Sciatic nerve (tissue), 2 donors: ENCODE results near the gene DUSP6. TPM values are rescaled to one million over a fixed set of nuclear protein-coding genes. Genes with fewer than 3 reads are reported as not detected.
"Not testable (repeated sequence)": the region's sequence is repeated elsewhere in the genome, so short reads cannot be mapped to it uniquely, and the experiment has no call there.

Experiments
- ATAC-seq: fragments of 200-7000 bp; cut with Tn5 transposase; one replicate; pipeline ENCODE4 v1.9.1; 2020; ENCODE audit warnings: mild to moderate bottlenecking, moderate library complexity
- DNase-seq: peaks from one replicate; pipeline ENCODE4 v3.0.0-alpha.2; 2020; ENCODE audit warnings: low spot score
- intact Hi-C: fragments of 100-400 bp; cut with DNase I; formaldehyde crosslinking; loops from one replicate; pipeline ENCODE4 v1.14.2; 2022
- total RNA-seq: library from RNA; stranded (reverse); fragmentation: NEBNext Ultra II Directional; extraction: Animal tissue kit (Norgen Biotek cat#: 25700); gene quantifications from one replicate; pipeline ENCODE4 v1.2.1, GENCODE V29; 2021
- donor health status: DM: no; HTN: no; CAD: no.
- donor health status: DM: no; HTN: no; CAD: no.

DUSP6 gene
- total RNA-seq, 1 donor from 2014 or later: 93.3 TPM

DNA sequence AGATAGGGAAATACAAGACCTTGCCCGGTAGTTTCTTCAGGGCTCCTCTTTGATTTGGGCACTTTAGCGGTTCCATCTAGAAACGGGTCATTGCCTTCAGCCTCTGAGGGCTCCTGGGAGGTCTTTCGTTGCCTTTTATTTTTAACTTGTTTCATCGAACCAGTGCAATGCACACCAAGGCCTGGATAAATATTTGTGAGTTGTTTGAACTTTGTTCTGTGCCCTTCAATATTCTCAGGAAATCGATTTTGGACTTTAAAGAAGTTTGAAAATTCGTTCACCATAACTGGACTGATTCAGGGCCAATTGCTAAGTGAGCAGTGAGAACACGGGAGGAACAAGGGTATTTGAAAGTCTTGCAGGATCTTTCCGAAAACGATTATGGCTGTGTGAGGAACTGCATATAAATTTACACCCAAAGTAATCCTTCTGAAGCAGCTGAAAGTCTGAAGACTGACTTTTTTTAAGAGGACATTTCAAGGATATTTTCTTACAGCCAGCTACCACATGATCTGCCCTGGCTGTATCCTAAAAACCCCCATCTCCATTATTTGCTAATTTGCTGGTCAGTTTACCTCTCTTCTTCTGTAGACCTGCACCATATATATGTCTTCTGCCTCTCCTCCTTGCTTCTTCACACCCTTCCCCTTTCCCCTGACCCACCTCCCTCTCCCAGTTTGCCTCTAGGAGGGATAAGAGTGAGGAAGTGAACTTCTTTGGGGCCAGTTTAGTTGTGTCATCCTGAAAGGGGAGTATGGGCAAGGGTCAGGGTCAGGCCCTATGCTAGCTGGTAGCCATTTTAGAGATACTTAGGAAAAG, 8.0 kb downstream of the DUSP6 start:
- intact Hi-C loops: no loop called here
- DNase-seq (no peak), ATAC-seq (no peak)

DNA sequence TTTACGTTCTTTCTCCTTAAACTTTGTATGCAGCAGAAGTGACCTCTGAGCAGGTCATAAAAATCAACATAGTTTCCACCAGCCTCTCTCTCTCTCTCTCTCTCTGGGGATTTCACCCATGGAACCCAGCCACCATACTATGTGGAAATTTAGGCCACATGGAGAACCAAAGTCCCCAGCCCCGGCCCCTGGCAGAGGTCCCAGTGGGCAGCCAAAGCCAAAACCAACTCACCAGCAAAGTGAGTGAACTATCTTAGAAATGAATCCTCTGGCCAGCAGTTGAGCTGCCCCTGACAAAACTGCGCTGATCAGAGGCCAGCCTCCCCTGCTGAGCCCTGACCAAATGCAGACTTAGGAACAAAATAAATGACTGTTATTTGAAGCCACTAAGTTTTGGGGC, 9.2 kb downstream of the DUSP6 start:
- DNase-seq (peak; percentile 84), ATAC-seq (peak; percentile 62)
- intact Hi-C loops: no loop called here

GRCh38 chr12:89340861-89341260, 11.4 kb downstream of the DUSP6 start:
- ATAC-seq: no peak
- no peak for DNase-seq
- intact Hi-C loops: no loop called here

DNA sequence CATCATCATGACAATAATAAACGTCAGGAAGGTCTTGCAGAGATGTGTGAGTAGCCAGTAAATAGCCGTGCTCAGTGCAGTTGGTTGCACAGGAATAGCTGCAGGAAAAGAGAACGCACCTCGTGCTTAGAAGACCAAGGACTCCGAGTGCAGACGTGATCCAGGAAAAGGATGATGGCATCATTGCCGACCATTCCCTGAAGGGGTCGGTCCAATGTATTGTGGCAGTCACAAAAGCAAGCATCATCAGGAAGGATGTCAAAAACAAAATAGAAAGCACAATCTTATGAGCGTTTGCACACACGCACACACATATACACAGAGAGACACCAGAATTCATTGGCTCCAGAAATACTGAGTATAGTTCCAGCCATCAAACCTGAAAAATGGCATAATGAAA, 12.8 kb downstream of the DUSP6 start:
- intact Hi-C loops: no loop called here
- ATAC-seq (no peak), DNase-seq (no peak)

DNA sequence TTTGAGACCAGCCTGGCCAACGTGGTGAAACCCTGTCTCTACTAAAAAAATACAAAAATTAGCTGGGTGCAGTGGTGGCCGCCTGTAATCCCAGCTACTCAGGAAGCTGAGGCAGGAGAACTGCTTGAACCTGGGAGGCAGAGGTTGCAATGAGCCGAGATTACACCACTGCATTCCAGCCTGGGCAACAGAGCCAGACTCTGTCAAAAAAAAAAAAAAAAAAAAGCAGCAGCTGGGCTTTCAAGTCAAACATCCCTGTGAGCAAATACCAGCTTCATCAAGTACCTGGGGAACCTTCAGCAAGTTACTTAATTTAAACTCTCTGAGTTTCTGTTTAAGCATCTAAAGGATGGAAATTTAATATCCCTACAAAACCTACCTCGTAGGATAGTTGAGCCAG, 15.2 kb downstream of the DUSP6 start:
- DNase-seq, intact Hi-C loops, ATAC-seq: not testable (repeated sequence)

DNA sequence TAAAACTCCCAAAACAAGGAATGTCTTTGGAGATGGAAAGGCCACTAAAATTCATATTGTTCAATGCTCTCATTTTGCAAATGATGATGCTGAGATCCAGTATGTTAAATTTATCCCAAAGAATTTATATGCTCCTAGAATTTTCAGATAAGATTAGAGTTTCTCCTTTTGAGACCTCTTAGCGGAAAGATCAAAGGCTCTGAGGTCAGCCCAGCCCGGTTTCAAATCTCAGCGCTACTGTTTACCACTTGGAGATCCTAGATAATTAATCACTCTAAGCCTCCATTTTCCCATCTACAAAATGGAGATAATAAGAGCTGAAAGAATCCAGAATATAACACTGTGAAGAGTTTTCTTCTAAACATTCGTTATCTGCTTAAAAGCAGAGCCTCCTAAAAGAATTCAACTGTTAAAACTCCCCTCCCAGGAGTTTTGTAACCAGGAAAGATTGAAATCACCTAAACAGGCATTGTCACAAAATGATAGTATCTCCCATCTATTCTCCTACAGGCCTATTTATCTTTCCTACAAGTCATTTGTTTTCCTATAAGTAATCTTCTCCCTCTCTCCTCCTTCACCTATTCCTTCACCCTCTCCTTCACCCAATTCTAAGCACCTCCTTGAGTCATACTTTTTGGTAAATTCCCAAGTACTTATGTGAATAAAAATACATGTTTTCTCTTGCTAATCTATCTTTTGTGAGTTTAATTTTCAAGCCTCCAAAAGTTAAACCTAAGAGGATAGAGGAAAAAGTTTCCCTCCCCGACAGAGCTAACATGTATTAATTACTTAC, 16.7 kb downstream of the DUSP6 start:
- DNase-seq (no peak), ATAC-seq (no peak)
- intact Hi-C loops: no loop called here

DNA sequence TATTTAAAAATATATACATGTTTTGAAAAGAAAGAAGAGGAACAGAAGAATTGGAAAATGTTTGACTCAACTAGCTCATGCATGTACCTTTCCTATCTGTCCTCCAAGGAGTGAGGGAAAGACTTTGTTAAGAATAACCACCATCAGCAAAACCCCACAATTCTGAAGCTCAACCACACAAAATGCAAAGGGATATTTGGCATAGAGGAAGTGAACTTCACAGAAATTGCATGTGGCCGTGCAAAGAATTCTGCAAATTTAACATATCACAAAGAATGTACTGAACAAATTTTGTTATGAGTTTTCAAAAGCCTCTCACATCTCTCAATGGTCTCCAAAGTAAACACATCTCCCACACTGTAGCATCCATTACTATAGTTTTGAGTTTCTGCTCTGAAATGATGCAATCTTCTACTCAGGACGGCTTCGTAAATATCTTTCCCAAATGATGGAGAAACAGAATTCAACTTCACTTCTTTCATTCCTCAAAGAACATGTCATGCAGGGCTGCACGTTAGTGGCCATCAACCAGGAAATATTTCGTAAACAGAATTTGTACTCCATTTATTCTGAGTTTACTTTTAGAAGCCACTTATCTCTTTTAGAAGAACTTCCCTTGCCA, 17.6 kb downstream of the DUSP6 start:
- DNase-seq: no peak
- ATAC-seq: no peak
- intact Hi-C loops: no loop called here

DNA sequence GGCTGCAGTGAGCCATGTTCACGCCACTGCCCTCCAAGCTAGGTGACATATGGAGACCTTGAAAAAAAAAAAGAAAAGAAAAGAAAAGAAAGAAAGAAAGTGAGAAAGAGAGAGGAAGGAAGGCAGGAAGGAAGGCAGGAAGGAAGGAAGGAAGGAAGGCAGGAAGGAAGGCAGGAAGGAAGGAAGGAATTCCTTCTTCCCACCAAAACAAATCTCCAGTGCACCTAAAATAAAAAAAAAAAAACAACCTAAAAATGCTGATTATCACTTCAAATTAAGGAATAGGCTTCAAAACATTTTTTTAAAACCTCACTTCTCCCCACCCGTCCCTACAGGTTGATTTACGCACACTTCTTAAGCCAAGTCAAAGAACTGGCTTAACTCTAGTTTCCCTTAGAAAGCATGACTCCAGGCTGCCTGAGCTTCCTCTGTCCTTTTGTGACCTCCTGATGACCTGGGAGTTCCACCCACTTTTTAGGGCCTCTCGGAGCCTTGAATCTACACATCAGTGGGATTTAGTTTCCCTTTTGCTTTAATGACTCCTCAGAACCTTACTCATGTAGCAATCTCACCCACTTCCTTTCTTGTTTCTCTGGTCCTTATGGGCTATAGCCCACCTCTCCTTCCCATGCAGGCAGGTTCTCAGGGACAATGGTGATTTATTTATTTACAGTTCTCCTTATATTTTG, 18.6 kb downstream of the DUSP6 start:
- DNase-seq (no peak), ATAC-seq (peak; percentile 65)
- intact Hi-C loops: no loop called here

- intact Hi-C loops: no loop called here
- DNase-seq: no peak
- ATAC-seq: peak; percentile 77
Measured at GRCh38 chr12:89328151-89329030, 23.9 kb downstream of the DUSP6 start.

DNA sequence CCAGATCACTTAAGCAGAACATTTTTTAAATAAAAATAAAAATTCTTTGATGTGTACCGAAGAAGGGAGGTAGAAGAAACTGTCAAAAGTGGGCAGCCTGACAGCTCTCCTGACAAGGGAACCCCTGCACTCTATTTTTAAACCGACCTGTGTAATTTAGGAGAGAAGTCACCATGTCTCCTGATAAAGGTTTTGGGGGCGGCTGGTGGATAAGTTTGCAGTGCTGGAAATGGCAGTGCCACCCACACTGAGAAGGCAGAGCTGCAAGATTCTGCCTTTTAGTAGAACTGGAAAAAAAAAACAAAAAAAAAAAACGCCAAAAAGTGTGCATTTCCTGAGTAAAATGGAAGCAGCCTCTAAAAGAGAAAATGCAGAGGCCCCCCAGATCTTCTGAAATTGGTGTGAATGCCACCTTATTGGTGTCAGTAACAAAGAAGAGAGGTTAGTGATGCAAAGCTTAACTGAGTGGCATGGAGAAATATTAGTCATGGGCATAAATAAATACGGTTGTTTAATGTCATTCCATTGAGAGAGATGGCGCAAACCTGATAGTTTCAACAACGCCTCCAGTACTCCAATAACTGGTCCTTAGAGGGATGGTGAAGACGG, 24.7 kb downstream of the DUSP6 start:
- intact Hi-C loops: no loop called here
- DNase-seq (no peak), ATAC-seq (peak; percentile 8)

GRCh38 chr12:89326239-89327040, 25.9 kb downstream of the DUSP6 start:
- intact Hi-C loops: no loop called here
- DNase-seq (no peak), ATAC-seq (no peak)

DNA sequence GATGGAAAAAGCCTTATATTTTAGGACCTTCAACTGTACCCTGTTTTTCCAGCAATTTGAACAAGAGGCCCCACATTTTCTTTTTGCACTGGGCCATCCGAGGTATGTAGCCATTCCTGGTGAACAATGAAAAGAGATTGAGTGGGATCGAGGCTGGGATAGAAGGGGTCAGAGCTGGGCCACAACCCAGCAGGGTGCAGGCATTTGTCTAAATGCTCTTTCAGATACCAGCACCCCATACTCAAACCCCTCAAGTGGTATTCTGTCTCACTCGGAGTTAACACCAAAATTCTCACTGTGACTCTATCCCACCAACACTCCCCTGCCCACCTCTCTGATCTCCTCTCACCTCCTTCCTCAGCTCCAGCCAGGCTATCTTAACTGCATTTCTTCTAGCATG, 26.8 kb downstream of the DUSP6 start:
- intact Hi-C loops: no loop called here
- ATAC-seq (no peak), DNase-seq (no peak)

- intact Hi-C loops: no loop called here
- ATAC-seq (no peak), DNase-seq (no peak)
Measured at GRCh38 chr12:89324437-89324836, 27.9 kb downstream of the DUSP6 start.

GRCh38 chr12:89323568-89324218, 28.6 kb downstream of the DUSP6 start:
- intact Hi-C loops: no loop called here
- no peak for ATAC-seq
- DNase-seq: no peak

GRCh38 chr12:89320735-89321134, 31.6 kb downstream of the DUSP6 start:
- DNase-seq (no peak), ATAC-seq (no peak)
- intact Hi-C loops: no loop called here

GRCh38 chr12:89319606-89320005, 32.7 kb downstream of the DUSP6 start:
- intact Hi-C loops: no loop called here
- ATAC-seq: no peak
- DNase-seq: no peak

DNA sequence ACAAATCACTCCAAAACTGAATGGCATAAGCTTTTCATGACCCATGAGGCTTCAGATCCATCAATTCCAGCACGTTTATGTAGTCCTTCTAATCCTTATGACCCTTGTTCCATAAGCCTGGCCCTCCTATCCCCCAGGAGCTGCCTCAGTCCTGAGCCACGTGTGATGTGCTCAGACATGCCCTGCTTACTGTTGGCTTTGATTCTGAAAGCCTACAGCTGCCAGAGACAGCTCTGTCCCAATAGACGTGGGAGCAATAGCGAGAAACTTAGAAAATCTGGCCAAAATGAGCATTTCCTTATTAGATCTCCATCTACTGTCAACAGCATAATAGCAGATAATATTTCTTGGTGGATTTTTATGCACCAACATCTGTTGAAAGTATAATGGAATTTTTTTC, 33.2 kb downstream of the DUSP6 start:
- ATAC-seq: peak; percentile 91
- DNase-seq: no peak
- intact Hi-C loops: no loop called here
